GM12874 (cell line): ENCODE measurements around the gene CDK11B.

Experiments used
- TF ChIP-seq, protein P1 (sequence below): IDR thresholded peaks from 2 replicates; pipeline ENCODE4 v1.5.1; 2011; ENCODE audit warnings: low read depth, mild to moderate bottlenecking, control low read depth, low read length, moderate library complexity; ENCODE audit not compliant: insufficient read depth

Gene CDK11B

DNA sequence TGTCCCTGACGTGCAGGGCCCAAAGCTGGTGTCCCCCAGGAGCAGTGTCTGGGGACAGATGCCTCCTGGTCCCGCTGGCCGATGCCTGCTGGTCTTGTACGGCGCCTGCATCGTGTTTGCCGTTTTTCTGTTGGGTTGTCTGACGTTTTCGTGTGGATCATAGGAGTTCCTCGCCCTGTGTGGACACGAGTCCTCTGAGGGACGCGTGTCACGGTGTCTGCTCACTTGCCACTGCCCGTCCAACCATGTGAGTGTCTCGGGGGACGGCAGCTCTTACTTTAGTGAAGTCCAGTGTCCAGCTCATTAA, 36.1 kb downstream of the CDK11B start:
- TF ChIP-seq, protein P1, sequence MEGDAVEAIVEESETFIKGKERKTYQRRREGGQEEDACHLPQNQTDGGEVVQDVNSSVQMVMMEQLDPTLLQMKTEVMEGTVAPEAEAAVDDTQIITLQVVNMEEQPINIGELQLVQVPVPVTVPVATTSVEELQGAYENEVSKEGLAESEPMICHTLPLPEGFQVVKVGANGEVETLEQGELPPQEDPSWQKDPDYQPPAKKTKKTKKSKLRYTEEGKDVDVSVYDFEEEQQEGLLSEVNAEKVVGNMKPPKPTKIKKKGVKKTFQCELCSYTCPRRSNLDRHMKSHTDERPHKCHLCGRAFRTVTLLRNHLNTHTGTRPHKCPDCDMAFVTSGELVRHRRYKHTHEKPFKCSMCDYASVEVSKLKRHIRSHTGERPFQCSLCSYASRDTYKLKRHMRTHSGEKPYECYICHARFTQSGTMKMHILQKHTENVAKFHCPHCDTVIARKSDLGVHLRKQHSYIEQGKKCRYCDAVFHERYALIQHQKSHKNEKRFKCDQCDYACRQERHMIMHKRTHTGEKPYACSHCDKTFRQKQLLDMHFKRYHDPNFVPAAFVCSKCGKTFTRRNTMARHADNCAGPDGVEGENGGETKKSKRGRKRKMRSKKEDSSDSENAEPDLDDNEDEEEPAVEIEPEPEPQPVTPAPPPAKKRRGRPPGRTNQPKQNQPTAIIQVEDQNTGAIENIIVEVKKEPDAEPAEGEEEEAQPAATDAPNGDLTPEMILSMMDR, result no peak

DNA sequence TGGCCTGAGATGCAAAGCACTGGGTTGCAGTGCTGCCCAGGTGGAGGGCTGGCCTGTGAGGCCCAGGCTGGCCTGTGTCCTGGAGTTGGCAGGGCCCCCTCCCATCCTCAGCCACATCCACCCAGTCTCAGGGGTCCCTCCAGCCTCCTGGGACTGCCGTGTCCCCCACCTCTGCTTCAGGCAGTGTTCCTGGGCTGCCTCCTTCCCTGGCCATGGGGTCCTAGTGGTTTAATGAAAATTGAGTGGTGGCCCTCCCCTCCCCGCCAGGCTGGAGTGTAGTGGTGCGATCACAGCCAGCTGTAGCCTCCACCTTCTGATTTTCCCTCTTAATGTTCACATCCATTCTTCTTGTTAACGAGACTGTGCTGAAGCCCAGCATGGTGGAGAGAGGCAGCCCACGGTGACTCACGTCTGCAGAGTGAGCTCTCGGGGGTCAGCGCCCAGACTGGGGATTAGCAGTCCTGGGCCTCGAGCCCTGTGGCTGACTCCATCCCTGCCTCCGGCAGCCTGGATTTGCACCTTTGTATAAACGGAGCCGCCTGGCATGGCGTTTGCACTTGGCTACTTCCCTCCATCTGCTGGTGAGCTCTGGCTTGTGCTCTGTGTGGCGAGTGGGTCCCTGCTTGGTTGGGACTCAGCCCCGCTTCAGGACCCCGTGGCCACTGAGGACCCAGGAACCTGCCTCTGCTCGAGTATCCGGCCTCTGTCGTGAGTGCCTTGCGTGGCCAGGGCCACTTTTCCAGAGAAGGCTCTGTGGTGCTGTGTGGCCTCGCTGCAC, 36.6 kb downstream of the CDK11B start:
- TF ChIP-seq, protein P1, result no peak

DNA sequence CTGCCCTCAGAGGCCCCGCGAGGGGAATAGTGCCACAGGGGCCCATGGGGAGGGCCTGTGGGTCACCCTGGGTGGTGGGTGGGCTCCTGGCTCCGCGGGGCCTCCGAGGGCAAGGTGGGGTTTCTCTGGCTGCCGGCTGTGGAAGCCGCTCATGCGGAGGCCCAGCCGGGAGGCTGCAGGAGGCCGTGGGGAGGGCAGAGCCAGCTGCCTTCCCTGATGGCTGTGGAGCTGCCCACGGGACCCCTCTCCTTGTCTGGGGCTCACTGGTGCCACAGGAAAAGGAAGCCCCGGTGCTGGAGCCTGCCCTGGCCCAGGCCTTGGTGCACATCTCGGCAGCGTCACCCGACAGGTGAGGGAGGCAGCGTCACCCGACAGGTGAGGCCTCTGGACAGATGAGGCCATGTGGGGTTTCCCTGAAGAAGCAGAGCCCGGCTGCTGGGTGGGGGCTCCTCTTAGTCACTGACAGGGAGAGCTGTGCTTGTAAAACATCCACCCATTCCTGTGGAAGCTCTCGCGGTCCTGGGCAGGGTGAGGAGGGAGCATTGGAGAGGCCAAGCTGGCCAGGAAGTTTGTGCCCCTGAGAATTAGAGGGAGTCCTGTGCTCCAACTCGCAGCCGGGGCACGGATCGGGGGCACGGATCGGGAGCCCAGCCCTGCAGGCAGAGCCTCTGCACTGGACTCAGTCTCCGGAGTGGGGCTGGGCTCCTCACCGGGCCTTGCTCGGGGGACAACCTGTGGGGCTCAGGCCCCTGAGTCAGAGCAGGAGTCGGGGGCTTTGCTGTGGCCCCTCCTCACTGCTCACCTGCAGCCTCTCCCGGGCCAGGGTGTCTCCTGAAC, 37.4 kb downstream of the CDK11B start:
- TF ChIP-seq, protein P1, result no peak

DNA sequence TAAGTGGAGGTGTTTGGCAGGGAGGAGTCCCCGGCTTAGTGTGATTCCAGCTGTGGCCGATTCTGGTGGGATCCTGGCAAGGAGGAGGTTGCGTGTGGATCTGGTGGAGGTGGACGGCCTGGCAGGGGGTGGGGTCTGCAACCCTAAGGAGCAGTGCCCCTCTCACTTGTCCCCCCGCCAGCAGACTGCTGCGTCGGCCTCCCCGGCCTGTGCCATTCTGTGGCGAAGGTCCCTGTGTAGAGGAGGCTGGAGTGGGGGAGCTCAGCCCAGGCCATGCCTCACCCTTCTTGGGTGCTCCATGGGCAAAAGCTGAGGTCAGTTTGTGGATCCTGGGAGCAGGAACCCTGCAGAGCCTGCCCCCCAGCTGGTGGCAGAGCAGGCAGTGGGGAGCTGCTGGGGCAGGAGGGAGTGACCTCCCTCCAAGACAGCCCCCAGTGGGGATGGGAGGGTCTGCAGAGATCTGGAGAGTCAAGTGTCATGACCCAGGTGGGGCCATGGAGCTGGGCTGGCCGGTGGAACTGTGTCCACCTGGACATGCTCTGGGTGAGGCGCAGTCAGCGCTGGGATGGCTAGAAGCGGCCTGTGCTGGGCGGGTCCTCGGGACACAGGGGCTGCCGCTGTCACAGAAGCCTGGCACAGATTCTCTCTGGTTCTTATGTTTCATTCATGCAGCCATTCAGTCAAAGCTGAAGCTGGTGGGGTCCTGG, 38.2 kb downstream of the CDK11B start:
- TF ChIP-seq, protein P1, result no peak

DNA sequence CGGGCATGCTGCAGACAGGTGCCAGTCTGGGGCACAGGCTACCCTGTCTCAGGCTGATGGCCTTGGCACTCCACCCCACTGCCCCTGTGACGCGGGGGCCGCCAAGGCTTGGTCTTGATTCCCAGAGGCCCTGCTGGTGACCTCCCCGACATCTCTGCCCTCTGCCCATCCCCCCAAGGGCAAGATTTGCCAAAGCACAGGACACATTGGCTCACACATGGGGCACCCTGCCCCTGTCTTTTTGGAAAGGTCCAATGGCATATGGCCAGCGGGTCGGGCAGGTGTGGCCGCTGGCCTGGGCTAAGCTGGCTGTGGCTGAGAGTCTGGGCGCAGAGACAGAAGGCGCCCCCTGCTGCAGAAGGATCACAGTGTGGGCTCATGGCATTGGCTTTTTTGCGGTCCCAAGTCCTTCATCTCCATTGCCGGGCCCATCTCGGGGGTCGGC, 38.9 kb downstream of the CDK11B start:
- TF ChIP-seq, protein P1, result peak; percentile 42

DNA sequence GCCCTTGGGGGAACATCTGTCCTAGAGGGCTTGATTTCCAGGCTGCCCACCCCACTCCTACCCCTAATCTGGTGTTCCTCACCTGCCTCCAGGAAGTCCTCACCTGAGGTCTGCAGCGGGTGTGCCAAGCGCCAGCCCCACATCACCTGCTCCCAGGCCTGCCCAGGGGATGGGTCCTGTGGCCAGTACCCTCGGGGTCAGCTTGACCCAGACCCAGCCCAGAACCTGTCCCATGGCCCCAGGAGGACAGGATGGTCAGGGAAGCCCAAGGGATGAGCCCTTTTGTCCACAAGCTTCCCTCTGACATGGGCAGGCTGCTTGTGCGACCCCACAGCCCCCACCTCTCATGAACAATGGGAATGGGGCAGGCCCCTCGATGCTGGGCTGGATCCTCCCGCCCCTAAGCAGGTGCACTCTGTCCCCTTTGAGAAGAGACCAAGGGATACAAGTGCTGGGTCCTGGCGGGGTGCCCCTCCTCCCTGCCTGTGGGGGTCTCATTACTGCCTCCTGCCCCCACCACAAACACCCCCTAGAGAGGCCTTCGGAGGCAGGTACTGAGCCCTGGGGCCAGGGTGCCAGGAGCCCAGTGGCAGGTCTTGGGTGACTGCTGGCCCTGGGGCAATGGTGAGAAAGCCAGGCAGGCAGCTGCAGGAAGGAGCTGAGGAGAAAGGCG, 40.3 kb downstream of the CDK11B start:
- TF ChIP-seq, protein P1, result no peak
